Calu3 (cell line): ENCODE results near the gene DPY19L2. TPM values are rescaled to one million over a fixed set of nuclear protein-coding genes. Genes with fewer than 3 reads are reported as not detected.
"Not testable (repeated sequence)": the region's sequence is repeated elsewhere in the genome, so short reads cannot be mapped to it uniquely, and the experiment has no call there.

Experiments used
- BruUV-seq: library from RNA; stranded (reverse); fragments of 400-500 nt; replicated peaks from 2 replicates; lab custom pipeline; 2021; lab: Mats Ljungman, UMichigan
- CTCF ChIA-PET: fragments of 300-600 bp; sonication (Branson Sonifier 250); formaldehyde crosslinking; loops from one replicate; lab custom pipeline; 2022; ENCODE audit warnings: antibody characterized with exemption; lab: Charles Lee
- DNase-seq: peaks from one replicate; pipeline ENCODE4 v3.0.0; 2022
- H3K27ac Mint-ChIP-seq: one replicate; pipeline ENCODE4 v1.8.0; 2022; ENCODE audit warnings: mixed read lengths; ENCODE audit not compliant: unreplicated experiment
- H3K27me3 Mint-ChIP-seq: one replicate; pipeline ENCODE4 v1.8.0; 2022; ENCODE audit warnings: mixed read lengths; ENCODE audit not compliant: unreplicated experiment
- H3K36me3 Mint-ChIP-seq: one replicate; pipeline ENCODE4 v1.8.0; 2022; ENCODE audit warnings: mild to moderate bottlenecking, moderate library complexity, mixed read lengths; ENCODE audit not compliant: insufficient read depth, unreplicated experiment
- H3K4me1 Mint-ChIP-seq: one replicate; pipeline ENCODE4 v1.8.0; 2022; ENCODE audit warnings: mild to moderate bottlenecking, low read depth, mixed read lengths; ENCODE audit not compliant: unreplicated experiment
- H3K4me3 Mint-ChIP-seq: one replicate; pipeline ENCODE4 v1.8.0; 2022; ENCODE audit warnings: mild to moderate bottlenecking, low read depth, moderate library complexity, mixed read lengths; ENCODE audit not compliant: unreplicated experiment
- H3K9me3 Mint-ChIP-seq: one replicate; pipeline ENCODE4 v1.8.0; 2022; ENCODE audit warnings: low read depth, mixed read lengths; ENCODE audit not compliant: unreplicated experiment
- intact Hi-C: fragments of 100-400 bp; cut with micrococcal nuclease; formaldehyde crosslinking; loops from one replicate; pipeline ENCODE4 v1.10.0; 2022; ENCODE audit not compliant: unreplicated experiment
- total RNA-seq: library from RNA; stranded (reverse); gene quantifications from 2 replicates; pipeline ENCODE4 v1.2.3, GENCODE V29; 2022

Gene DPY19L2
- total RNA-seq, 1 experiment from 2014 or later, result 9.2 TPM

- H3K4me3 Mint-ChIP-seq, CTCF ChIA-PET, DNase-seq, H3K9me3 Mint-ChIP-seq, BruUV-seq, H3K27ac Mint-ChIP-seq: not testable (repeated sequence)
- H3K27me3 Mint-ChIP-seq, result peaks cover 13% of the 10 kb centered on the region
- peaks cover 21% of the 10 kb centered on the region for H3K36me3 Mint-ChIP-seq
- peaks cover 19% of the 10 kb centered on the region for H3K4me1 Mint-ChIP-seq
- intact Hi-C loops, result loop anchor here (5.0 kb wide), 1 partner anchor 130 kb away; no protein-coding TSS in a partner anchor
Observed at GRCh38 chr12:63672550-63672949, 4.3 kb upstream of the DPY19L2 start.

- peaks cover 21% of the 10 kb centered on the region for H3K36me3 Mint-ChIP-seq
- H3K27me3 Mint-ChIP-seq, result peaks cover 13% of the 10 kb centered on the region
- CTCF ChIA-PET, H3K9me3 Mint-ChIP-seq, BruUV-seq, DNase-seq, H3K27ac Mint-ChIP-seq: not testable (repeated sequence)
- intact Hi-C loops, result loop anchor here (2.0 to 10.0 kb wide), 3 partner anchors 132 to 585 kb away; no protein-coding TSS in a partner anchor
- peaks cover 26% of the 10 kb centered on the region for H3K4me1 Mint-ChIP-seq
- peak overlapping the region; percentile 74 for H3K4me3 Mint-ChIP-seq
Observed at GRCh38 chr12:63669936-63670335, 1.6 kb upstream of the DPY19L2 start.

- H3K9me3 Mint-ChIP-seq, H3K27ac Mint-ChIP-seq, BruUV-seq, DNase-seq, CTCF ChIA-PET: not testable (repeated sequence)
- intact Hi-C loops, result loop anchor here (2.0 to 10.0 kb wide), 2 partner anchors 351 to 585 kb away; no protein-coding TSS in a partner anchor
- Mint-ChIP-seq H3K4me1 (peaks cover 26% of the 10 kb centered on the region), H3K36me3 (peaks cover 21% of the 10 kb centered on the region), H3K4me3 (peak overlapping the region; percentile 74), H3K27me3 (peaks cover 13% of the 10 kb centered on the region)
Observed at GRCh38 chr12:63669427-63669826, 1.1 kb upstream of the DPY19L2 start.

GRCh38 chr12:63668800-63669365 is 590 bp upstream of the DPY19L2 start:
- DNase-seq, result peak; percentile 20
- intact Hi-C loops, result loop anchor here (2.0 to 10.0 kb wide), 2 partner anchors 350 to 586 kb away; no protein-coding TSS in a partner anchor
- not testable (repeated sequence) for BruUV-seq, H3K9me3 Mint-ChIP-seq
- Mint-ChIP-seq H3K36me3 (peaks cover 21% of the 10 kb centered on the region), H3K4me1 (peaks cover 26% of the 10 kb centered on the region), H3K27me3 (peaks cover 13% of the 10 kb centered on the region), H3K4me3 (peak overlapping the region; percentile 74), H3K27ac (peak overlapping the region; percentile 61)
- CTCF ChIA-PET, result interaction anchor here (0.6 to 1.4 kb wide), 4 partner anchors 315 to 1781 kb away, joined by 3 to 6 read pairs (median 6); no protein-coding TSS in a partner anchor

GRCh38 chr12:63663005-63663404 is 5.3 kb downstream of the DPY19L2 start:
- H3K27ac Mint-ChIP-seq, H3K4me3 Mint-ChIP-seq, DNase-seq, BruUV-seq, CTCF ChIA-PET, H3K27me3 Mint-ChIP-seq, H3K36me3 Mint-ChIP-seq, H3K9me3 Mint-ChIP-seq: not testable (repeated sequence)
- intact Hi-C loops, result loop anchor here (10.0 kb wide), 1 partner anchor 592 kb away; no protein-coding TSS in a partner anchor
- peaks cover 11% of the 10 kb centered on the region for H3K4me1 Mint-ChIP-seq

GRCh38 chr12:63658501-63658900 is 9.8 kb downstream of the DPY19L2 start:
- H3K27ac Mint-ChIP-seq, BruUV-seq, CTCF ChIA-PET, H3K4me1 Mint-ChIP-seq, H3K36me3 Mint-ChIP-seq, H3K4me3 Mint-ChIP-seq, H3K9me3 Mint-ChIP-seq, H3K27me3 Mint-ChIP-seq, intact Hi-C loops, DNase-seq: not testable (repeated sequence)

- H3K36me3 Mint-ChIP-seq, CTCF ChIA-PET, H3K4me1 Mint-ChIP-seq, H3K9me3 Mint-ChIP-seq, H3K27ac Mint-ChIP-seq, DNase-seq, H3K27me3 Mint-ChIP-seq, BruUV-seq, intact Hi-C loops, H3K4me3 Mint-ChIP-seq: not testable (repeated sequence)
Observed at GRCh38 chr12:63656407-63656806, 11.9 kb downstream of the DPY19L2 start.

- H3K27ac Mint-ChIP-seq, H3K27me3 Mint-ChIP-seq, H3K36me3 Mint-ChIP-seq, H3K4me1 Mint-ChIP-seq, intact Hi-C loops, BruUV-seq, CTCF ChIA-PET, H3K4me3 Mint-ChIP-seq, DNase-seq, H3K9me3 Mint-ChIP-seq: not testable (repeated sequence)
Observed at GRCh38 chr12:63655543-63656257, 12.6 kb downstream of the DPY19L2 start.

- H3K36me3 Mint-ChIP-seq, H3K9me3 Mint-ChIP-seq, DNase-seq, H3K4me1 Mint-ChIP-seq, CTCF ChIA-PET, H3K4me3 Mint-ChIP-seq, H3K27me3 Mint-ChIP-seq, H3K27ac Mint-ChIP-seq, BruUV-seq, intact Hi-C loops: not testable (repeated sequence)
Observed at GRCh38 chr12:63654481-63654880, 13.8 kb downstream of the DPY19L2 start.
